Endothelial cell of umbilical vein (primary cell): ENCODE measurements around the gene FGR. TPM values are rescaled to one million over a fixed set of nuclear protein-coding genes. Genes with fewer than 3 reads are reported as not detected.

ENCODE experiments used
- BruUV-seq: library from RNA; stranded (reverse); fragments of 400-500 nt; replicated peaks from 2 replicates; lab custom pipeline; 2021; lab: Mats Ljungman, UMichigan
- CTCF ChIA-PET: fragments of 300-600, 350-600 bp; sonication (Branson Sonifier 250); formaldehyde crosslinking; loops from one replicate; lab custom pipeline; 2021; ENCODE audit warnings: antibody characterized with exemption, inconsistent platforms; lab: Charles Lee
- POLR2A ChIA-PET: fragments of 300-600, 350-600 bp; sonication (Branson Sonifier 250); formaldehyde crosslinking; loops from one replicate; lab custom pipeline; 2021; ENCODE audit warnings: antibody characterized with exemption, inconsistent platforms; lab: Charles Lee
- DNase-seq: peaks from one replicate; pipeline ENCODE4 v3.0.0-alpha.2; 2011; ENCODE audit warnings: low read depth, low spot score
- FAIRE-seq: peaks from 2 replicates; lab custom pipeline; 2011; peaks lifted over from hg19 to GRCh38; lab: Jason Lieb, UNC
- H2AFZ ChIP-seq: 2 replicates; pipeline ENCODE4 v1.6.0; 2012; ENCODE audit warnings: low read depth, low read length, control low read depth, inconsistent platforms
- H3K27ac ChIP-seq: 2 replicates; pipeline ENCODE4 v1.5.1; 2011; ENCODE audit warnings: low read depth, mild to moderate bottlenecking, control low read depth, low read length, moderate library complexity; ENCODE audit not compliant: insufficient read depth
- H3K27me3 ChIP-seq, 2 experiments: 2 replicates each; pipeline versions ENCODE4 v1.6.0 to v1.6.1; 2011; ENCODE audit warnings: low read length in 2 of 2, mixed read lengths in 1 of 2; ENCODE audit not compliant: control insufficient read depth in 2 of 2, insufficient read depth in 2 of 2
- H3K36me3 ChIP-seq, 2 experiments: 2 replicates in 1 of 2; 3 replicates in 1 of 2; pipeline ENCODE4 v1.5.1; 2011; ENCODE audit warnings: low read length in 2 of 2, mild to moderate bottlenecking in 1 of 2, moderate library complexity in 1 of 2; ENCODE audit not compliant: control insufficient read depth in 2 of 2, insufficient read depth in 2 of 2; ENCODE audit errors: extremely low read depth in 1 of 2
- H3K4me1 ChIP-seq: 3 replicates; pipeline ENCODE4 v1.5.1; 2011; ENCODE audit warnings: mild to moderate bottlenecking, low read length; ENCODE audit not compliant: control insufficient read depth, insufficient read depth; ENCODE audit errors: extremely low read depth
- H3K4me2 ChIP-seq: 2 replicates; pipeline ENCODE4 v1.6.1; 2011; ENCODE audit warnings: low read length, control low read depth, mixed read lengths; ENCODE audit not compliant: insufficient read depth
- H3K4me3 ChIP-seq, 3 experiments: fragments of 200-600 bp in 1 of 3; sonication (generic), shearing (Covaris generic) in 1 of 3; replicated peaks in 1 of 3; 2 replicates each; pipeline ENCODE4 v1.5.1; 2011 to 2016; ENCODE audit warnings: control low read depth in 3 of 3, low read length in 3 of 3, mild to moderate bottlenecking in 2 of 3, inconsistent platforms in 1 of 3, low read depth in 1 of 3, moderate library complexity in 1 of 3; ENCODE audit not compliant: insufficient read depth in 1 of 3
- H3K79me2 ChIP-seq: 2 replicates; pipeline ENCODE4 v1.6.0; 2012; ENCODE audit warnings: low read length, inconsistent platforms; ENCODE audit not compliant: control insufficient read depth, insufficient read depth
- H3K9ac ChIP-seq: replicated peaks from 2 replicates; pipeline ENCODE3; 2011; ENCODE audit warnings: low read length, control low read depth; ENCODE audit not compliant: insufficient read depth; ENCODE audit errors: extremely low read depth
- H3K9me1 ChIP-seq: replicated peaks from 3 replicates; pipeline ENCODE4 v1.6.0; 2011; ENCODE audit warnings: mild to moderate bottlenecking, low read length; ENCODE audit not compliant: control insufficient read depth, insufficient read depth; ENCODE audit errors: extremely low read depth
- H3K9me3 ChIP-seq: replicated peaks from 2 replicates; pipeline ENCODE4 v1.5.1; 2012; ENCODE audit warnings: low read length, inconsistent platforms; ENCODE audit not compliant: control insufficient read depth, insufficient read depth
- H4K20me1 ChIP-seq: replicated peaks from 2 replicates; pipeline ENCODE3; 2011; ENCODE audit warnings: mild to moderate bottlenecking, low read length; ENCODE audit not compliant: control insufficient read depth, insufficient read depth; ENCODE audit errors: extremely low read depth
- EZH2 ChIP-seq: IDR thresholded peaks from 2 replicates; pipeline ENCODE4 v1.6.1; 2012; ENCODE audit warnings: borderline replicate concordance, low read depth, mild to moderate bottlenecking, moderate library complexity, low read length, inconsistent platforms; ENCODE audit not compliant: severe bottlenecking
- FOS ChIP-seq: IDR thresholded peaks from 2 replicates; pipeline ENCODE4 v1.6.1; 2011; ENCODE audit warnings: mild to moderate bottlenecking, low read length, moderate library complexity, borderline replicate concordance; ENCODE audit not compliant: insufficient read depth
- GATA2 ChIP-seq: IDR thresholded peaks from 2 replicates; pipeline ENCODE4 v1.7.0; 2011; ENCODE audit warnings: low read depth, mild to moderate bottlenecking, moderate library complexity, mixed read lengths, low read length; ENCODE audit not compliant: insufficient read length, insufficient read depth
- JUN ChIP-seq: IDR thresholded peaks from 2 replicates; pipeline ENCODE4 v1.6.1; 2011; ENCODE audit warnings: borderline replicate concordance, low read depth; ENCODE audit not compliant: insufficient read length, insufficient read depth
- MYC ChIP-seq: IDR thresholded peaks from one replicate; pipeline ENCODE4 v1.6.1; 2011; ENCODE audit warnings: mild to moderate bottlenecking, low read depth, low read length
- POLR2A ChIP-seq: IDR thresholded peaks from 2 replicates; pipeline ENCODE4 v1.6.1; 2012; ENCODE audit warnings: low read depth, mild to moderate bottlenecking, control low read depth, low read length
- POLR2AphosphoS5 ChIP-seq: IDR thresholded peaks from 2 replicates; pipeline ENCODE4 v1.6.1; 2012; ENCODE audit warnings: low read depth, mild to moderate bottlenecking, control low read depth, low read length, moderate library complexity; ENCODE audit not compliant: insufficient read depth
- dilution Hi-C: fragments of 300-500 bp; cut with MboI; formaldehyde crosslinking; loops from one replicate; pipeline ENCODE4 v1.15.0; 2019; ENCODE audit warnings: low sequenced_read_pairs; ENCODE audit not compliant: extremely low pct_ligation_motif_present
- intact Hi-C: fragments of 100-400 bp; cut with micrococcal nuclease; formaldehyde crosslinking; loops from one replicate; pipeline ENCODE4 v1.10.0; 2022
- polyA plus RNA-seq, 4 experiments: library from polyadenylated mRNA; depleted of rRNA in 3 of 4; stranded (reverse) in 3 of 4; unstranded in 1 of 4; fragments of >200 nt; gene quantifications; 2 replicates each; pipeline versions ENCODE4 v1.2.1 to v1.2.3, GENCODE V29; 2011 to 2012; ENCODE audit warnings: missing spikeins in 1 of 4
- total RNA-seq: library from RNA; stranded (reverse); gene quantifications from 2 replicates; pipeline ENCODE4 v1.2.3, GENCODE V29; 2021
- TF ChIP-seq, protein P1 (sequence below): IDR thresholded peaks from 2 replicates; pipeline ENCODE4 v1.6.1; 2011; ENCODE audit not compliant: insufficient read depth, insufficient read length
- TF ChIP-seq, protein P2 (sequence below), 2 donors: IDR thresholded peaks; 1 replicate in 1 of 2; 2 replicates in 1 of 2; pipeline ENCODE4 v1.5.1; 2011; ENCODE audit warnings: low read length in 2 of 2, mild to moderate bottlenecking in 2 of 2, moderate library complexity in 2 of 2, control low read depth in 1 of 2, inconsistent platforms in 1 of 2, low read depth in 1 of 2; ENCODE audit not compliant: insufficient read depth in 1 of 2; ENCODE audit errors: extremely low read depth in 1 of 2

Gene FGR
- total and polyA plus RNA-seq, 2 donors (not counting 3 experiments of a cell fraction or from before 2014, with no cell fraction given) = 0.18 TPM; not detected in 1

DNA sequence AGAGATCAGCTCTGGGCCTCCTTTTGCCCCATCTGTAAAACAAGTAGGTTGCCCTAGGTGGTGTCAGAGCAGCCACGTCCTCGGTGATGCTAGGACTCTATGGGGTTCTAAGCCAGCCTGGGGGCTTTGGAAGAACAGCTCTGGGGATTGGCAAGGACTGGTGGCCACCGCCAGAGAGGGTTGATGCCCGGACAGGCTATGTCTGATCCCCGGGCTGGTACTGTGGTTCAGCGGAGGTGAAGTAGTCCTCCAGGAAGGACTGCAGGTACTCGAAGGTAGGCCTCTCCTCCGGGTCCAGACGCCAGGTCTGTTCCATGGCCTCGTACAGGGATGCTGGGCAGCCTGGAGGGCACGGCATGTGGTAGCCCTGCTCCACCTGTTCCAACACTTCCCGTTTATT, 22.3 kb downstream of the FGR start:
- H3K4me2 ChIP-seq = no peak overlapping the region
- H3K9me1 ChIP-seq = no peaks in the 10 kb centered on the region
- intact Hi-C loops = no loop called here
- no peak for DNase-seq
- H2AFZ ChIP-seq = no peak overlapping the region
- TF ChIP-seq MYC (no peak), POLR2A (no peak), JUN (no peak), EZH2 (no peak), FOS (no peak), POLR2AphosphoS5 (no peak), GATA2 (no peak)
- TF ChIP-seq, protein P1, sequence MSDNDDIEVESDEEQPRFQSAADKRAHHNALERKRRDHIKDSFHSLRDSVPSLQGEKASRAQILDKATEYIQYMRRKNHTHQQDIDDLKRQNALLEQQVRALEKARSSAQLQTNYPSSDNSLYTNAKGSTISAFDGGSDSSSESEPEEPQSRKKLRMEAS = no peak
- TF ChIP-seq, protein P2, sequence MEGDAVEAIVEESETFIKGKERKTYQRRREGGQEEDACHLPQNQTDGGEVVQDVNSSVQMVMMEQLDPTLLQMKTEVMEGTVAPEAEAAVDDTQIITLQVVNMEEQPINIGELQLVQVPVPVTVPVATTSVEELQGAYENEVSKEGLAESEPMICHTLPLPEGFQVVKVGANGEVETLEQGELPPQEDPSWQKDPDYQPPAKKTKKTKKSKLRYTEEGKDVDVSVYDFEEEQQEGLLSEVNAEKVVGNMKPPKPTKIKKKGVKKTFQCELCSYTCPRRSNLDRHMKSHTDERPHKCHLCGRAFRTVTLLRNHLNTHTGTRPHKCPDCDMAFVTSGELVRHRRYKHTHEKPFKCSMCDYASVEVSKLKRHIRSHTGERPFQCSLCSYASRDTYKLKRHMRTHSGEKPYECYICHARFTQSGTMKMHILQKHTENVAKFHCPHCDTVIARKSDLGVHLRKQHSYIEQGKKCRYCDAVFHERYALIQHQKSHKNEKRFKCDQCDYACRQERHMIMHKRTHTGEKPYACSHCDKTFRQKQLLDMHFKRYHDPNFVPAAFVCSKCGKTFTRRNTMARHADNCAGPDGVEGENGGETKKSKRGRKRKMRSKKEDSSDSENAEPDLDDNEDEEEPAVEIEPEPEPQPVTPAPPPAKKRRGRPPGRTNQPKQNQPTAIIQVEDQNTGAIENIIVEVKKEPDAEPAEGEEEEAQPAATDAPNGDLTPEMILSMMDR (IDR thresholded peaks at IDR 0.05; ENCODE audit: extremely low read depth in 1 of 2, insufficient read depth in 1 of 2, low read depth in 1 of 2, low read length in 2 of 2) = no peak
- H3K4me3 ChIP-seq = no peak overlapping the region
- H3K36me3 ChIP-seq = no peaks in the 10 kb centered on the region
- H3K27ac ChIP-seq = no peak overlapping the region
- FAIRE-seq = no peak
- no TSS peak for BruUV-seq
- no peak overlapping the region for H3K9ac ChIP-seq
- H3K79me2 ChIP-seq = no peaks in the 10 kb centered on the region
- H3K9me3 ChIP-seq = no peaks in the 10 kb centered on the region
- ChIA-PET CTCF (interaction anchor here (15.8 kb wide), 1 partner anchor 51 kb away, joined by 306 read pairs; no protein-coding TSS in a partner anchor), POLR2A (no interaction called here)
- peaks cover 25% of the 10 kb centered on the region for H3K4me1 ChIP-seq
- no peaks in the 10 kb centered on the region for H4K20me1 ChIP-seq
- H3K27me3 ChIP-seq = peaks cover 5 to 10% of the 10 kb centered on the region in 2 experiments
- dilution Hi-C loops = no loop called here
